BJ (cell line): Measurements from ENCODE around the gene ZNF618. TPM values are rescaled to one million over a fixed set of nuclear protein-coding genes. Genes with fewer than 3 reads are reported as not detected.

Experiments
- CTCF ChIA-PET: fragments of 350-600 bp; formaldehyde crosslinking; extraction: SDS; loops from one replicate; lab custom pipeline; 2021; ENCODE audit warnings: antibody characterized with exemption, inconsistent platforms; lab: Yijun Ruan, JAX
- POLR2A ChIA-PET: fragments of 300-600 bp; sonication (Branson Sonifier 250); formaldehyde crosslinking; extraction: SDS; loops from one replicate; lab custom pipeline; 2021; ENCODE audit warnings: antibody characterized with exemption; lab: Charles Lee
- DNase-seq: peaks from one replicate; pipeline ENCODE4 v3.0.0-alpha.2; 2011; ENCODE audit warnings: low read depth
- H3K27me3 ChIP-seq: 2 replicates; pipeline ENCODE4 v1.6.0; 2011; ENCODE audit warnings: low read length; ENCODE audit not compliant: control insufficient read depth, insufficient read depth
- H3K36me3 ChIP-seq: 2 replicates; pipeline ENCODE4 v1.5.1; 2011; ENCODE audit warnings: low read length; ENCODE audit not compliant: control insufficient read depth, insufficient read depth
- H3K4me3 ChIP-seq: 2 replicates; pipeline ENCODE4 v1.5.1; 2011; ENCODE audit warnings: low read depth, mild to moderate bottlenecking, control low read depth, low read length
- polyA plus RNA-seq: library from polyadenylated mRNA; depleted of rRNA; stranded (reverse); fragments of >200 nt; gene quantifications from 2 replicates; pipeline ENCODE4 v1.2.3, GENCODE V29; 2011
- TF ChIP-seq, protein P1 (sequence below): IDR thresholded peaks from 2 replicates; pipeline ENCODE4 v1.5.1; 2011; ENCODE audit warnings: low read depth, mild to moderate bottlenecking, control low read depth, inconsistent platforms, low read length, moderate library complexity; ENCODE audit not compliant: insufficient read depth

Gene ZNF618
- polyA plus RNA-seq, 1 experiment, result 5.4 TPM

DNA sequence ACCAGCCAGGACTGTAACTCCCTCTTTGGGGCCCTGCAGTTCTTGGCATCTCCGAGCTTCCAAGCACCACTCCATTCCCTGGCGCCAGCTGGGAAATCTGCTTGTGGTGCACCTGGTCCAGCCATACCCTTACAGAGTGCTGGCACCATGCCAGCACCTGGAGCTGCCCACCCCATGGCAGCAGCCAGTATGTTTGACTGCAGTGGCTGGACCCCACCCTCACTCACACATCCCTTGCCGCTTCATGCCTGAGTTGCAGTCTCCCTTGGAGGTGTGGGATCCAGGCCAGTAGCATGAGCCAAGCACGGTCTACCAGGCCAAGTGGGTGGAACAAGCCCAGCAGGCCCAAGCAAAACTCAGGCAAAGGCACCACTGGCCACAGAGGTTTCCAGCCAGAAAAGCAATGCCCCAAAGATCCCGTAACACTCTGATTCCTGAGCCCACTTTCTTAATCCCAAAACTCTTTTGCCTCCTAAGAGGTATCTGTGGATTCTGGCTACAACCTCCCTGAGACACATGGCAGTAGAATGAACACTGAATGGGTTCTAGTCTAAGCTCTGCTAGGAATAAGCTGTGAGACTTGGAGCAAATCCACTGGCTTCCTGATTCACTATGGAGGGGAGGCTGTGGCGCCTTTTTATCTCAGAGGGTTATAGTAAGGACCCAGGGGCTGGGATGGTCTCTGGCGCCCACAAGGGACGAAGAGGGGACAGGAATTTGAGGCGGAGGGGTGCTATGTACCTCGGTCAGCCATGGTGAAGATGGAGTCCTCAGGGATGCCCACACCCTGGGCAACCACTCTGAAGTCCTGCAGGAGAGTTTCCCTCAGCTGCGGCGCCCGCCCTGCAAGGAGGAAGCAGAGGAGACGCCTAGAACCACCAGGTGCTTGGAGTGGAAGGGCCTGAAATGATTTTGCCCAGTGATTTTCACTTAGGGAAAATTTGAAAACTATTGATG lies 196.4 kb downstream of the ZNF618 start:
- POLR2A ChIA-PET, result no interaction called here
- CTCF ChIA-PET, result interaction anchor here (7.0 kb wide), 1 partner anchor 10 kb away, joined by 42 read pairs; no protein-coding TSS in a partner anchor
- H3K27me3 ChIP-seq, result peaks cover 17% of the 10 kb centered on the region
- H3K4me3 ChIP-seq, result no peak overlapping the region
- TF ChIP-seq, protein P1, sequence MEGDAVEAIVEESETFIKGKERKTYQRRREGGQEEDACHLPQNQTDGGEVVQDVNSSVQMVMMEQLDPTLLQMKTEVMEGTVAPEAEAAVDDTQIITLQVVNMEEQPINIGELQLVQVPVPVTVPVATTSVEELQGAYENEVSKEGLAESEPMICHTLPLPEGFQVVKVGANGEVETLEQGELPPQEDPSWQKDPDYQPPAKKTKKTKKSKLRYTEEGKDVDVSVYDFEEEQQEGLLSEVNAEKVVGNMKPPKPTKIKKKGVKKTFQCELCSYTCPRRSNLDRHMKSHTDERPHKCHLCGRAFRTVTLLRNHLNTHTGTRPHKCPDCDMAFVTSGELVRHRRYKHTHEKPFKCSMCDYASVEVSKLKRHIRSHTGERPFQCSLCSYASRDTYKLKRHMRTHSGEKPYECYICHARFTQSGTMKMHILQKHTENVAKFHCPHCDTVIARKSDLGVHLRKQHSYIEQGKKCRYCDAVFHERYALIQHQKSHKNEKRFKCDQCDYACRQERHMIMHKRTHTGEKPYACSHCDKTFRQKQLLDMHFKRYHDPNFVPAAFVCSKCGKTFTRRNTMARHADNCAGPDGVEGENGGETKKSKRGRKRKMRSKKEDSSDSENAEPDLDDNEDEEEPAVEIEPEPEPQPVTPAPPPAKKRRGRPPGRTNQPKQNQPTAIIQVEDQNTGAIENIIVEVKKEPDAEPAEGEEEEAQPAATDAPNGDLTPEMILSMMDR, result no peak
- no peaks in the 10 kb centered on the region for H3K36me3 ChIP-seq
- no peak for DNase-seq

DNA sequence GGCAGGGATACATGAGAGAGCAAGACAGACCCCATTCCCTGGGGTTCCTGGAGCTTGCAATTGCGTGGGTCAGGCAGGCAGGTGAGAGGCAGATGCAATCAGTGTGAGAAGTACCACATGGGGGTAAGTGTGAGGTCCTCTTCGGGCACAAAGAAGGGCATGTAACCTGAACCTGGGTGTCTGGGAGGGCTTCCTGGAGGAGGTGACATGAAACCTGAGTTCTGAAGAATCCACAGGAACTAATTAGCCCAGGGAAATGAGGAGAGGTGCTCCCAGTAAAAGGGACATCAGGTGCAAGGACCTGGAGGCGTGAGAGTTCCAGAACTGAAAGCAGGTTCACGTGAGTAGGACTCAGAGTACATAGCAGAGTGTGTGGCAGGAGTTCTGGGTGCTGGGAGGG lies 199.5 kb downstream of the ZNF618 start:
- CTCF ChIA-PET, result interaction anchor here (1.0 to 7.0 kb wide), 2 partner anchors 7 to 232 kb away, joined by 3 to 42 read pairs; no protein-coding TSS in a partner anchor
- H3K27me3 ChIP-seq, result peaks cover 19% of the 10 kb centered on the region
- no peak for DNase-seq

DNA sequence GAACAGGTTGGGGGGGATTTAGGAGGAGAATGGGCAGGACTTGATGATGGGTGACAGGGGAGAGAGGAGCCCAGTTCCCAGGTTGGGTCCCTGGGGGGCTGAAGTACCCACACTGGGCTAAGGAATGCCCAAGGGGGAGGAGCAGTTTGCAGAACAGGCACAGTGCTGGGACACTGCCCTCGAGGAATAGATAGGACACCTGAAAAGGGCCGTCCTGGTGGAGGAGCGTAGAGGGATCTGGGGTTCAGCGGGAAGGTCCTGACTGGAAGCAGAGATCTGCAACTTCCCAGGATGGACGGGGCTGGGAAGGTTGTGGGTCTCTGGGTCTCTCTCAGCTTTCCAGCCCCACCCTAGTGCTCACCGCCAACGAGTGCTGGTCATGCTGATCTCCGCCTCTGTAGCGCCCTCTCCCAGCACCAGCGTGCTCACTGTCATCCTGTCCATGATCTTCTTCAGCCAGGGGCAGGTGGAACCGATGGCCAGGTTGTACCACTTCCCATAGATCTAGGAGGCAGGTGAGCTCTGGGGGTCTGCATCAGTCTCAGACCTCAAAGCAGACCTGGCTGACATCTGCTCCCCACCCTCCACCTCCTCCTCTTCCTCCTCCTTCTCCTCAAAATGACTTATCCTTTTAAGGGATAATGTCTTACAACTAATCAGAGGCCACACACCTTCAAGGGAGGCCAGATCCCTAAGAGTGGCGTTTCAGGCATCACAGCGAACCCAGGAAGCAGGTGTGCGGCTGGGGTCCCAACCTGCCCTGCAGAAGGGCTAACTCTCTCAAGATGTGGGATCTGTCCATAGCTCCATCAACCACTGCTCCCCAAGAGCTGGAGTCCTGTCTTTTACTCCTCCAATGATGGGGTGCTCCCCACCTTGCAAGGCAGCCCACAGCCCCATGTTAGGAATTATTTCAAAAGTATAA lies 200.4 kb downstream of the ZNF618 start:
- H3K4me3 ChIP-seq, result no peak overlapping the region
- no peaks in the 10 kb centered on the region for H3K36me3 ChIP-seq
- TF ChIP-seq, protein P1, result no peak
- DNase-seq, result no peak
- ChIA-PET POLR2A (no interaction called here), CTCF (interaction anchor here (1.2 to 1.5 kb wide), 3 partner anchors 12 to 269 kb away, joined by 3 to 4 read pairs (median 3); no protein-coding TSS in a partner anchor)
- H3K27me3 ChIP-seq, result peaks cover 19% of the 10 kb centered on the region

More for the DNA sequence above, 199.5 kb downstream of the ZNF618 start:
- POLR2A ChIA-PET, result no interaction called here
- TF ChIP-seq, protein P1, result no peak
- no peaks in the 10 kb centered on the region for H3K36me3 ChIP-seq
- H3K4me3 ChIP-seq, result no peak overlapping the region

DNA sequence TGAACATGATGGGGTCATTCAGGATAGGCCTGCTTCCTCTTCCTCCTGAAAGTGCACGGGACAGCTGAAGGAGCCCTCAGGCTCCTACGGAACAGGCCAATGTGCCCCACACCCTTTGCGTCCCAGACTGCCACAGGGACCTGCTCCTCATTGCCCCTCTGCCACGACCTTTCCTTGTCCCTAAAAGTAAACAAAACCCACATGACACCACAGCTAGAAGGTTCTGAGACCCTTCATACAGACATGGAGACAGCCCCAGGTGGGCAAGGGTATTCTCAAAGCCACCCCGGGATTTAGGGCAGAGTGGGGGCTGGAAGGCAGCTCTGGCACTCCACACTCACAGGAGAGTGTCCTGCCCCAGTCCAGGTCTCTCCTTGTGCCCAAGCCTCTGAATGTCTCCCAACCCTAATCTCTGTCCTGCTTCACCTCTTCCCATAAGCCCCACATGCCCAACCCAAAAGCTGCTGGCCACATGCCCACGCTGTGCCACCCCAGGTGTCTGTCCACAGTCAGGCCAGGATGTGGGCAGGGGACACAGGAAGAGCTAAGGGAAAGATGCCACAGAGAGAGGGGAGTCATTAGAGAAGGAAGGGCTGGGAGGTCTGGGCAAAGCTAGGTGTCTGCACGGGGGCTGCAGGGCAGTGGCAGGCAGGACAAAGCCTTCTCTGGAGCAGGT lies 201.2 kb downstream of the ZNF618 start:
- Histone ChIP-seq H3K27me3 (peaks cover 17% of the 10 kb centered on the region), H3K36me3 (no peaks in the 10 kb centered on the region), H3K4me3 (no peak overlapping the region)
- POLR2A ChIA-PET, result no interaction called here
- TF ChIP-seq, protein P1, result no peak
- no peak for DNase-seq
- CTCF ChIA-PET, result interaction anchor here (1.0 to 3.8 kb wide), 6 partner anchors 13 to 341 kb away, joined by 3 to 20 read pairs (median 4); no protein-coding TSS in a partner anchor
